GM12878 (cell line): ENCODE measurements around the gene SGMS1. TPM values are rescaled to one million over a fixed set of nuclear protein-coding genes. Genes with fewer than 3 reads are reported as not detected.

ENCODE experiments used
- ATAC-seq: fragments of 200-7000 bp; cut with Tn5 transposase; 3 replicates; pipeline ENCODE4 v1.9.1; 2020; ENCODE audit warnings: mild to moderate bottlenecking, moderate library complexity
- BruUV-seq: library from RNA; stranded (reverse); fragments of 400-500 nt; replicated peaks from 2 replicates; lab custom pipeline; 2021; lab: Mats Ljungman, UMichigan
- CTCF ChIA-PET: fragments of 300-600 bp; sonication (Branson Sonifier 250); formaldehyde crosslinking; extraction: SDS; loops from one replicate; lab custom pipeline; 2021; ENCODE audit warnings: inconsistent platforms; lab: Yijun Ruan, JAX
- POLR2A ChIA-PET: fragments of 350-600 bp; formaldehyde crosslinking; extraction: SDS; loops from one replicate; lab custom pipeline; 2021; ENCODE audit warnings: inconsistent platforms; lab: Charles Lee
- RAD21 ChIA-PET: fragments of 300-600 bp; sonication (Branson Sonifier 250); formaldehyde crosslinking; loops from one replicate; lab custom pipeline; 2023; ENCODE audit warnings: antibody characterized with exemption; ENCODE audit not compliant: unreplicated experiment; lab: Charles Lee
- SMC1A ChIA-PET: fragments of 300-600 bp; sonication (Branson Sonifier 250); formaldehyde crosslinking; loops from one replicate; lab custom pipeline; 2023; ENCODE audit not compliant: unreplicated experiment, uncharacterized antibody; lab: Charles Lee
- DNase-seq: peaks from one replicate; pipeline ENCODE4 v3.0.0-alpha.2; 2011; ENCODE audit warnings: low read depth, low spot score
- FAIRE-seq: peaks from 3 replicates; lab custom pipeline; 2011; peaks lifted over from hg19 to GRCh38; lab: Jason Lieb, UNC
- H2AFZ ChIP-seq: 2 replicates; pipeline ENCODE4 v1.6.0; 2011; ENCODE audit warnings: low read depth, low read length, control low read depth; ENCODE audit not compliant: control insufficient read depth
- H3K27ac ChIP-seq: 2 replicates; pipeline ENCODE4 v1.5.1; 2011; ENCODE audit warnings: control low read depth; ENCODE audit not compliant: control insufficient read depth, insufficient read depth
- H3K27me3 ChIP-seq, 2 experiments: replicated peaks in 1 of 2; 2 replicates each; pipeline versions ENCODE4 v1.6.0 to v1.6.1; 2011; ENCODE audit warnings: low read length in 1 of 2; ENCODE audit not compliant: control insufficient read depth in 2 of 2, insufficient read depth in 2 of 2
- H3K36me3 ChIP-seq, 2 experiments: 2 replicates each; pipeline ENCODE4 v1.5.1; 2011; ENCODE audit warnings: low read length in 1 of 2; ENCODE audit not compliant: control insufficient read depth in 2 of 2, insufficient read depth in 2 of 2
- H3K4me1 ChIP-seq: 2 replicates; pipeline ENCODE4 v1.6.1; 2011; ENCODE audit warnings: mild to moderate bottlenecking, low read length, moderate library complexity, mixed read lengths; ENCODE audit not compliant: control insufficient read depth, insufficient read depth
- H3K4me2 ChIP-seq: 2 replicates; pipeline ENCODE4 v1.6.0; 2011; ENCODE audit warnings: control low read depth; ENCODE audit not compliant: control insufficient read depth, insufficient read depth
- H3K4me3 ChIP-seq: fragments of 200-600 bp; sonication (generic); 2 replicates; pipeline ENCODE4 v1.5.1; 2016
- H3K79me2 ChIP-seq: 2 replicates; pipeline ENCODE4 v1.6.0; 2011; ENCODE audit warnings: low read length; ENCODE audit not compliant: control insufficient read depth, insufficient read depth
- H3K9ac ChIP-seq: 2 replicates; pipeline ENCODE4 v1.8.0; 2011; ENCODE audit warnings: low read length, control low read depth, mixed read lengths; ENCODE audit not compliant: control insufficient read depth, insufficient read depth
- H3K9me3 ChIP-seq: replicated peaks from 3 replicates; pipeline ENCODE4 v1.5.1; 2011; ENCODE audit warnings: mild to moderate bottlenecking, low read length; ENCODE audit not compliant: control insufficient read depth, insufficient read depth
- H4K20me1 ChIP-seq: 2 replicates; pipeline ENCODE4 v1.6.0; 2011; ENCODE audit not compliant: control insufficient read depth, insufficient read depth
- CREB1 ChIP-seq: IDR thresholded peaks from 2 replicates; pipeline ENCODE4 v1.6.1; 2012; ENCODE audit warnings: low read depth, mild to moderate bottlenecking, inconsistent platforms
- GABPA ChIP-seq: IDR thresholded peaks from 2 replicates; pipeline ENCODE4 v1.6.1; 2014; ENCODE audit warnings: antibody characterized with exemption, low read depth, mild to moderate bottlenecking, inconsistent platforms
- HDAC6 ChIP-seq: fragments of 200-600 bp; sonication (generic); IDR thresholded peaks from one replicate; pipeline ENCODE4 v1.8.0; 2017; ENCODE audit warnings: antibody characterized with exemption; ENCODE audit not compliant: unreplicated experiment
- IKZF1 ChIP-seq: fragments of 450-650 bp; conservative IDR thresholded peaks from 2 replicates; pipeline ENCODE4 v1.6.1; 2017; ENCODE audit warnings: antibody characterized with exemption, mild to moderate bottlenecking
- KDM1A ChIP-seq: fragments of 200-600 bp; sonication (generic); IDR thresholded peaks from 2 replicates; pipeline ENCODE4 v1.6.1; 2016; ENCODE audit warnings: borderline replicate concordance
- MYC ChIP-seq: IDR thresholded peaks from 2 replicates; pipeline ENCODE4 v1.6.1; 2011; ENCODE audit warnings: mild to moderate bottlenecking, low read length, moderate library complexity, inconsistent platforms; ENCODE audit not compliant: insufficient read depth, insufficient replicate concordance, insufficient read length, severe bottlenecking
- SMARCA5 ChIP-seq: fragments of 450-650 bp; IDR thresholded peaks from 2 replicates; pipeline ENCODE4 v1.6.1; 2017; ENCODE audit warnings: mild to moderate bottlenecking
- STAT1 ChIP-seq: fragments of 450-650 bp; conservative IDR thresholded peaks from 2 replicates; pipeline ENCODE4 v1.6.1; 2014; ENCODE audit warnings: antibody characterized with exemption, mild to moderate bottlenecking
- TARDBP ChIP-seq: IDR thresholded peaks from 2 replicates; pipeline ENCODE4 v1.6.1; 2016; ENCODE audit warnings: borderline replicate concordance
- ZNF217 ChIP-seq: fragments of 450-650 bp; IDR thresholded peaks from 2 replicates; pipeline ENCODE4 v1.6.1; 2017; ENCODE audit warnings: antibody characterized with exemption, mild to moderate bottlenecking
- WGBS: methylation state at CpG from one replicate; pipeline ENCODE4 v1.1.6; 2016; ENCODE audit warnings: low lambda C conversion rate; ENCODE audit not compliant: insufficient replicate concordance, insufficient coverage; ENCODE audit errors: missing lambda C conversion rate; 5-methylcytosine and 5-hydroxymethylcytosine counted together
- in situ Hi-C: fragments of 300-500 bp; cut with MboI; formaldehyde crosslinking; loops from 9 replicates; pipeline ENCODE4 v1.14.3; 2018; ENCODE audit warnings: mixed read lengths
- intact Hi-C: fragments of 100-400 bp; cut with micrococcal nuclease; formaldehyde crosslinking; loops from one replicate; pipeline ENCODE4 v1.14.2; 2022; ENCODE audit not compliant: unreplicated experiment
- polyA plus RNA-seq, 11 experiments: library from polyadenylated mRNA; depleted of rRNA in 4 of 11; unstranded in 6 of 11; stranded (reverse) in 5 of 11; fragments of >200 nt; fragmentation: Nextera tagmentation in 4 of 11; fragmentation: Illumina TruSeq in 1 of 11; extraction: Ambion mirVana in 4 of 11; extraction: Trizol in 1 of 11; gene quantifications; 1 replicate in 1 of 11; 2 replicates in 10 of 11; pipeline versions ENCODE4 v1.2.1 to v1.2.3, GENCODE V29; 2011 to 2016; ENCODE audit warnings: inconsistent platforms in 2 of 11, missing spikeins in 2 of 11, low read depth in 1 of 11
- total RNA-seq, 4 experiments: library from RNA; depleted of rRNA in 3 of 4; stranded (reverse); fragments of >200 nt in 3 of 4; fragmentation: Illumina TruSeq in 1 of 4; extraction: Trizol in 1 of 4; gene quantifications; 2 replicates each; pipeline versions ENCODE4 v1.2.1 to v1.2.3, GENCODE V29; 2013 to 2021
- TF ChIP-seq, protein P1 (sequence below): IDR thresholded peaks from 2 replicates; pipeline ENCODE4 v1.6.1; 2011; ENCODE audit warnings: low read depth, low read length, improper control_type of control experiment, borderline replicate concordance
- TF ChIP-seq, protein P2 (sequence below): fragments of 450-650 bp; IDR thresholded peaks from 2 replicates; pipeline ENCODE4 v1.6.1; 2018; ENCODE audit warnings: mild to moderate bottlenecking, low read depth, moderate library complexity; ENCODE audit not compliant: partially characterized antibody

SGMS1 gene
- total and polyA plus RNA-seq, 10 of the 15 experiments (the other 5 are each of a cell fraction or from before 2014, with no cell fraction given): 1.4 to 14.5 (median 4.9) TPM

DNA sequence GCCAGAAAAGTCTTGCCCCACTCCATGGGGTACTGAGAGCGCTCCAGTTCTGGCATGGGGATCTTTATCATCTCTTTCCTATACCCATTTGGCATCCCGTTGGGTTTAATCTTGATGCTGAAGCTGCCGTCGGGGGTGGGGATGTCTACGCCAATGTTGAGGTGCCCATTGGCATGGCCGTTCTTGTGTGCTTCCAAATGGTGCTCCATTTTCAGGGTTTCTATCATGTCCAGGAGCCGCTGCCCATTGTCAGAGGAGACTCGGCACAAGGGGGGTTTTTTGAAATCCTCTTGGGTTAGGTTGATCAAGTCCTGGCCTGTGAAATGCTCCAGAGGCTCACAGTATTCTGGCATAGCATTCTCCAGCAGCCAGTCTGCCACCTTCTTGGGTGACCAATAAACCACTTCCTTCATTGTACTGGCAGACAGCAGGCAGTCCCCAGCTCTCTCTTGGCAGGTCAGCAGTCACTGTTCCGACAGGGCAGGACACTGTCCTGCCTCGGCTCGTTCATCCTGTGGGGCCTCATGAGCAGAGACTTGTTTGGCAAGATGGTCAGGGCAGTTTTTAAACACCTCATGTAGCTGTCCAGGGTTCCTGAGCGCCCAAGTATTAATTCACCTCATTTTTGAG is 279.9 kb downstream of the SGMS1 start:
- no peak for ATAC-seq
- intact Hi-C loops (no loop called here), in situ Hi-C loops (no loop called here)
- no peak overlapping the region for H2AFZ ChIP-seq
- SMC1A ChIA-PET: interaction anchor here (1.1 kb wide), 1 partner anchor 18 kb away, joined by 3 read pairs; no protein-coding TSS in a partner anchor
- H3K9me3 ChIP-seq: peaks cover under 1% of the 10 kb centered on the region; the same call in 2 of the 3 replicates
- 98% methylated on average over 12 of the region's 12 CpGs for WGBS
- H3K36me3 ChIP-seq: peaks cover 5 to 8% of the 10 kb centered on the region in 2 experiments
- peaks cover 3% of the 10 kb centered on the region; the same call in 1 of the 2 replicates for H3K4me1 ChIP-seq
- H3K79me2 ChIP-seq: peaks cover 42% of the 10 kb centered on the region
- H4K20me1 ChIP-seq: no peaks in the 10 kb centered on the region
- RAD21 ChIA-PET: no interaction called here
- H3K4me3 ChIP-seq: no peak overlapping the region
- H3K27ac ChIP-seq: no peak overlapping the region
- H3K4me2 ChIP-seq: no peak overlapping the region
- FAIRE-seq: no peak
- H3K27me3 ChIP-seq: no peaks in the 10 kb centered on the region
- no peak overlapping the region for H3K9ac ChIP-seq
- TF ChIP-seq TARDBP (no peak), GABPA (no peak), MYC (no peak), ZNF217 (no peak), IKZF1 (no peak), STAT1 (no peak), HDAC6 (no peak), KDM1A (no peak), CREB1 (no peak), SMARCA5 (no peak)
- TF ChIP-seq, protein P1, sequence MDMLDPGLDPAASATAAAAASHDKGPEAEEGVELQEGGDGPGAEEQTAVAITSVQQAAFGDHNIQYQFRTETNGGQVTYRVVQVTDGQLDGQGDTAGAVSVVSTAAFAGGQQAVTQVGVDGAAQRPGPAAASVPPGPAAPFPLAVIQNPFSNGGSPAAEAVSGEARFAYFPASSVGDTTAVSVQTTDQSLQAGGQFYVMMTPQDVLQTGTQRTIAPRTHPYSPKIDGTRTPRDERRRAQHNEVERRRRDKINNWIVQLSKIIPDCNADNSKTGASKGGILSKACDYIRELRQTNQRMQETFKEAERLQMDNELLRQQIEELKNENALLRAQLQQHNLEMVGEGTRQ: no peak
- TF ChIP-seq, protein P2, sequence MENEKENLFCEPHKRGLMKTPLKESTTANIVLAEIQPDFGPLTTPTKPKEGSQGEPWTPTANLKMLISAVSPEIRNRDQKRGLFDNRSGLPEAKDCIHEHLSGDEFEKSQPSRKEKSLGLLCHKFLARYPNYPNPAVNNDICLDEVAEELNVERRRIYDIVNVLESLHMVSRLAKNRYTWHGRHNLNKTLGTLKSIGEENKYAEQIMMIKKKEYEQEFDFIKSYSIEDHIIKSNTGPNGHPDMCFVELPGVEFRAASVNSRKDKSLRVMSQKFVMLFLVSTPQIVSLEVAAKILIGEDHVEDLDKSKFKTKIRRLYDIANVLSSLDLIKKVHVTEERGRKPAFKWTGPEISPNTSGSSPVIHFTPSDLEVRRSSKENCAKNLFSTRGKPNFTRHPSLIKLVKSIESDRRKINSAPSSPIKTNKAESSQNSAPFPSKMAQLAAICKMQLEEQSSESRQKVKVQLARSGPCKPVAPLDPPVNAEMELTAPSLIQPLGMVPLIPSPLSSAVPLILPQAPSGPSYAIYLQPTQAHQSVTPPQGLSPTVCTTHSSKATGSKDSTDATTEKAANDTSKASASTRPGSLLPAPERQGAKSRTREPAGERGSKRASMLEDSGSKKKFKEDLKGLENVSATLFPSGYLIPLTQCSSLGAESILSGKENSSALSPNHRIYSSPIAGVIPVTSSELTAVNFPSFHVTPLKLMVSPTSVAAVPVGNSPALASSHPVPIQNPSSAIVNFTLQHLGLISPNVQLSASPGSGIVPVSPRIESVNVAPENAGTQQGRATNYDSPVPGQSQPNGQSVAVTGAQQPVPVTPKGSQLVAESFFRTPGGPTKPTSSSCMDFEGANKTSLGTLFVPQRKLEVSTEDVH: no peak
- CTCF ChIA-PET: interaction anchor here (1.0 kb wide), 1 partner anchor 85 kb away, joined by 3 read pairs; no protein-coding TSS in a partner anchor
- no peak for DNase-seq
- no TSS peak for BruUV-seq
- POLR2A ChIA-PET: no interaction called here
